HepG2 (cell line): ENCODE results near the gene PFKL. TPM values are rescaled to one million over a fixed set of nuclear protein-coding genes. Genes with fewer than 3 reads are reported as not detected.

Experiments used
- ATF3 ChIP-seq: sonication (generic); formaldehyde crosslinking; IDR thresholded peaks from 2 replicates; pipeline ENCODE4 v1.4.0; 2020; ENCODE audit warnings: missing genetic modification reagents
- ATF7 ChIP-seq, 2 experiments: fragments of 450-650 bp in 1 of 2; sonication (generic) in 1 of 2; formaldehyde crosslinking in 1 of 2; IDR thresholded peaks; 2 replicates each; pipeline versions ENCODE4 v1.4.0 to v1.6.1; 2016 to 2020; ENCODE audit warnings: antibody characterized with exemption in 1 of 2, mild to moderate bottlenecking in 1 of 2, missing genetic modification reagents in 1 of 2
- CREB1 ChIP-seq, 2 experiments: fragments of 450-650 bp in 1 of 2; IDR thresholded peaks; 2 replicates each; pipeline ENCODE4 v1.6.1; 2016 to 2017; ENCODE audit warnings: control low read depth in 1 of 2, mild to moderate bottlenecking in 1 of 2, missing compliant biosample characterization in 1 of 2, missing genetic modification characterization in 1 of 2
- ETV5 ChIP-seq: IDR thresholded peaks from 2 replicates; pipeline ENCODE4 v1.6.1; 2018; ENCODE audit warnings: missing biosample characterization, missing genetic modification reagents, inconsistent platforms, borderline replicate concordance
- FLYWCH1 ChIP-seq: sonication (generic); formaldehyde crosslinking; IDR thresholded peaks from 2 replicates; pipeline ENCODE4 v1.8.1; 2023; ENCODE audit warnings: mild to moderate bottlenecking, missing genetic modification reagents
- KLF16 ChIP-seq, 2 experiments: sonication (generic) in 1 of 2; formaldehyde crosslinking in 1 of 2; IDR thresholded peaks; 2 replicates each; pipeline versions ENCODE4 v1.6.1 to v1.8.0; 2016 to 2023; ENCODE audit warnings: missing genetic modification reagents in 2 of 2, missing compliant biosample characterization in 1 of 2
- LCORL ChIP-seq, 2 experiments: fragments of 450-650 bp in 1 of 2; sonication (generic) in 1 of 2; formaldehyde crosslinking in 1 of 2; IDR thresholded peaks; 2 replicates each; pipeline versions ENCODE4 v1.5.0 to v1.6.1; 2017 to 2020; ENCODE audit warnings: antibody characterized with exemption in 1 of 2, missing genetic modification reagents in 1 of 2
- RORA ChIP-seq: sonication (generic); formaldehyde crosslinking; IDR thresholded peaks from 2 replicates; pipeline ENCODE4 v1.5.0; 2020; ENCODE audit warnings: mild to moderate bottlenecking, missing genetic modification reagents, moderate library complexity
- SMARCE1 ChIP-seq: fragments of 450-650 bp; IDR thresholded peaks from 2 replicates; pipeline ENCODE4 v1.6.1; 2017; ENCODE audit warnings: borderline replicate concordance
- TEAD3 ChIP-seq: optimal IDR thresholded peaks from 2 replicates; pipeline ENCODE3; 2016; ENCODE audit warnings: borderline replicate concordance
- THAP11 ChIP-seq: IDR thresholded peaks from 2 replicates; pipeline ENCODE4 v1.6.1; 2016; ENCODE audit warnings: missing biosample characterization, missing genetic modification reagents
- ZHX1 ChIP-seq: sonication (generic); formaldehyde crosslinking; IDR thresholded peaks from 2 replicates; pipeline ENCODE4 v1.8.1; 2022; ENCODE audit warnings: low read depth, mild to moderate bottlenecking, missing genetic modification reagents
- ZNF296 ChIP-seq: sonication (generic); formaldehyde crosslinking; conservative IDR thresholded peaks from 2 replicates; pipeline ENCODE4 v1.5.0; 2020; ENCODE audit warnings: mild to moderate bottlenecking, missing genetic modification reagents
- ZNF382 ChIP-seq: sonication (generic); formaldehyde crosslinking; IDR thresholded peaks from 2 replicates; pipeline ENCODE4 v1.5.0; 2020; ENCODE audit warnings: missing genetic modification reagents, mild to moderate bottlenecking, borderline replicate concordance
- ZNF737 ChIP-seq: sonication (generic); formaldehyde crosslinking; IDR thresholded peaks from 2 replicates; pipeline ENCODE4 v1.5.0; 2020; ENCODE audit warnings: missing genetic modification reagents, mild to moderate bottlenecking, borderline replicate concordance
- ZSCAN25 ChIP-seq: sonication (generic); formaldehyde crosslinking; IDR thresholded peaks from 2 replicates; pipeline ENCODE4 v1.8.0; 2022; ENCODE audit warnings: mild to moderate bottlenecking, missing genetic modification reagents
- polyA plus RNA-seq, 8 experiments: library from polyadenylated mRNA; depleted of rRNA in 3 of 8; stranded (reverse) in 7 of 8; unstranded in 1 of 8; fragments of >200 nt; fragmentation: Illumina TruSeq in 4 of 8; extraction: Trizol in 4 of 8; gene quantifications; 2 replicates each; pipeline versions ENCODE4 v1.2.1 to v1.2.3, GENCODE V29; 2011 to 2016; ENCODE audit warnings: low read depth in 4 of 8, missing spikeins in 1 of 8, mixed read lengths in 1 of 8; ENCODE audit not compliant: insufficient read depth in 1 of 8
- total RNA-seq, 5 experiments: library from RNA; depleted of rRNA; stranded (reverse); fragments of >200 nt; fragmentation: Illumina TruSeq; extraction: Trizol; gene quantifications; 2 replicates each; pipeline ENCODE4 v1.2.3, GENCODE V29; 2016; ENCODE audit warnings: low read depth in 1 of 5
- TF ChIP-seq, protein P1 (sequence below): IDR thresholded peaks from 2 replicates; pipeline ENCODE4 v1.6.1; 2016; ENCODE audit warnings: low read depth, control low read depth
- TF ChIP-seq, protein P2 (sequence below): sonication (generic); formaldehyde crosslinking; IDR thresholded peaks from 2 replicates; pipeline ENCODE4 v1.4.0; 2020; ENCODE audit warnings: missing genetic modification reagents, borderline replicate concordance
- TF ChIP-seq, protein P3 (sequence below): sonication (generic); formaldehyde crosslinking; conservative IDR thresholded peaks from 2 replicates; pipeline ENCODE4 v1.8.0; 2022; ENCODE audit warnings: low read depth, missing genetic modification reagents

Gene PFKL
- total and polyA plus RNA-seq, 2 of the 13 experiments (the other 11 are each of a cell fraction or from before 2014, with no cell fraction given): 92.8 to 106 TPM

DNA sequence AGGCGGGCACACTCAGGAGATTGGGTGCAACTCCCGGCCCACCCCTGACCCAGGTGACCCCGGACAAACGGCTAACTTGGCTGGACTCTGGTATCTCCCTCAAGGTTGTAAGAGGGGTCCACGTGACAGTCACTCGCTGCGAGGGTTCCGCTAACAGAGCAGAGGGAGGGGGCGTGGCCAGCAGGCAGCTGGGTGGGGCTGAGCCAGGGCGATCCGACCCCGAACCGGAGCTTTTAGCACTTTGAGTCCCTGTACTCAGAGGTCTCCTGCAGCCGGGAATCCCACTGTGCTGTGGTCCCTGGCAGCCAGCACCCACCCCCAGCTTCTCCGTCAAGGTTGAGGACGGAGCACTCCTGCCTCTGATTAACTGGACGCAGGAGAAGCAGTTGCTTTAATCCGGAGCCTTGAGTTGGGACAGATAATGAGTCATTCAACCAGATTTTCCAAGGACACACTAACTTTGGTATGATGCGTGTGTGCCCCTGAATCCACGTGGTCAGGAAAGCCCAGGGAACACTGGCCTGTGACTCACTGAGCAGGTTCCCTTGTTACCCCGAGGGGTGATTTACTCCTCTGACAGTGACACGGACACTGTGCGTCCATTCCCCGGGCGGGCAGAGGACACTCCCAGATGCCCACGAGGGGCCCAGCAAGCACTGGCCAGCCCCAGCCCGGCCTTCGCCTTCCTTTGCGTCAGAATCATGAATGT, 70.3 kb downstream of the PFKL start (continued):
- TF ChIP-seq RORA (CRISPR knock-in tag) (no peak), ZSCAN25 (peak; percentile 54; the same call in 1 of the 2 replicates), LCORL (IDR thresholded peaks at IDR 0.05) (no peak), LCORL (CRISPR knock-in tag; IDR thresholded peaks at IDR 0.05) (peak; percentile 76; the same call in 1 of the 2 replicates), FLYWCH1 (CRISPR knock-in tag) (no peak), ZNF382 (CRISPR knock-in tag) (no peak), ZHX1 (CRISPR knock-in tag) (0 out of 2 replicates have a peak, but pooled peaks have one; percentile 37), SMARCE1 (no peak), ATF3 (CRISPR knock-in tag) (no peak), ATF7 (IDR thresholded peaks at IDR 0.05) (no peak), ATF7 (CRISPR knock-in tag; IDR thresholded peaks at IDR 0.05) (no peak), ETV5 (no peak), TEAD3 (CRISPR knock-in tag) (peak; percentile 19), ZNF737 (no peak), CREB1 (IDR thresholded peaks at IDR 0.05) (peak; percentile 57), CREB1 (CRISPR knock-in tag; IDR thresholded peaks at IDR 0.05) (no peak), ZNF296 (CRISPR knock-in tag) (no peak), KLF16 (CRISPR knock-in tag; IDR thresholded peaks at IDR 0.05) (peak in 1 of 2 experiments; percentile 65; a peak in 1 of 4 replicates), THAP11 (CRISPR knock-in tag) (0 out of 2 replicates have a peak, but pooled peaks have one; percentile 25)
- TF ChIP-seq, protein P1, sequence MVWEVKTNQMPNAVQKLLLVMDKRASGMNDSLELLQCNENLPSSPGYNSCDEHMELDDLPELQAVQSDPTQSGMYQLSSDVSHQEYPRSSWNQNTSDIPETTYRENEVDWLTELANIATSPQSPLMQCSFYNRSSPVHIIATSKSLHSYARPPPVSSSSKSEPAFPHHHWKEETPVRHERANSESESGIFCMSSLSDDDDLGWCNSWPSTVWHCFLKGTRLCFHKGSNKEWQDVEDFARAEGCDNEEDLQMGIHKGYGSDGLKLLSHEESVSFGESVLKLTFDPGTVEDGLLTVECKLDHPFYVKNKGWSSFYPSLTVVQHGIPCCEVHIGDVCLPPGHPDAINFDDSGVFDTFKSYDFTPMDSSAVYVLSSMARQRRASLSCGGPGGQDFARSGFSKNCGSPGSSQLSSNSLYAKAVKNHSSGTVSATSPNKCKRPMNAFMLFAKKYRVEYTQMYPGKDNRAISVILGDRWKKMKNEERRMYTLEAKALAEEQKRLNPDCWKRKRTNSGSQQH (CRISPR knock-in tag): 0 out of 2 replicates have a peak, but pooled peaks have one; percentile 20
- TF ChIP-seq, protein P2, sequence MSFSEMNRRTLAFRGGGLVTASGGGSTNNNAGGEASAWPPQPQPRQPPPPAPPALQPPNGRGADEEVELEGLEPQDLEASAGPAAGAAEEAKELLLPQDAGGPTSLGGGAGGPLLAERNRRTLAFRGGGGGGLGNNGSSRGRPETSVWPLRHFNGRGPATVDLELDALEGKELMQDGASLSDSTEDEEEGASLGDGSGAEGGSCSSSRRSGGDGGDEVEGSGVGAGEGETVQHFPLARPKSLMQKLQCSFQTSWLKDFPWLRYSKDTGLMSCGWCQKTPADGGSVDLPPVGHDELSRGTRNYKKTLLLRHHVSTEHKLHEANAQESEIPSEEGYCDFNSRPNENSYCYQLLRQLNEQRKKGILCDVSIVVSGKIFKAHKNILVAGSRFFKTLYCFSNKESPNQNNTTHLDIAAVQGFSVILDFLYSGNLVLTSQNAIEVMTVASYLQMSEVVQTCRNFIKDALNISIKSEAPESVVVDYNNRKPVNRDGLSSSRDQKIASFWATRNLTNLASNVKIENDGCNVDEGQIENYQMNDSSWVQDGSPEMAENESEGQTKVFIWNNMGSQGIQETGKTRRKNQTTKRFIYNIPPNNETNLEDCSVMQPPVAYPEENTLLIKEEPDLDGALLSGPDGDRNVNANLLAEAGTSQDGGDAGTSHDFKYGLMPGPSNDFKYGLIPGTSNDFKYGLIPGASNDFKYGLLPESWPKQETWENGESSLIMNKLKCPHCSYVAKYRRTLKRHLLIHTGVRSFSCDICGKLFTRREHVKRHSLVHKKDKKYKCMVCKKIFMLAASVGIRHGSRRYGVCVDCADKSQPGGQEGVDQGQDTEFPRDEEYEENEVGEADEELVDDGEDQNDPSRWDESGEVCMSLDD (CRISPR knock-in tag): no peak
- TF ChIP-seq, protein P3, sequence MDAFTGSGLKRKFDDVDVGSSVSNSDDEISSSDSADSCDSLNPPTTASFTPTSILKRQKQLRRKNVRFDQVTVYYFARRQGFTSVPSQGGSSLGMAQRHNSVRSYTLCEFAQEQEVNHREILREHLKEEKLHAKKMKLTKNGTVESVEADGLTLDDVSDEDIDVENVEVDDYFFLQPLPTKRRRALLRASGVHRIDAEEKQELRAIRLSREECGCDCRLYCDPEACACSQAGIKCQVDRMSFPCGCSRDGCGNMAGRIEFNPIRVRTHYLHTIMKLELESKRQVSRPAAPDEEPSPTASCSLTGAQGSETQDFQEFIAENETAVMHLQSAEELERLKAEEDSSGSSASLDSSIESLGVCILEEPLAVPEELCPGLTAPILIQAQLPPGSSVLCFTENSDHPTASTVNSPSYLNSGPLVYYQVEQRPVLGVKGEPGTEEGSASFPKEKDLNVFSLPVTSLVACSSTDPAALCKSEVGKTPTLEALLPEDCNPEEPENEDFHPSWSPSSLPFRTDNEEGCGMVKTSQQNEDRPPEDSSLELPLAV (CRISPR knock-in tag): no peak
